GM19035 (cell line): ENCODE measurements around the gene RNASE13.

Experiments used
- ATAC-seq: cut with Tn5 transposase; IDR thresholded peaks from one replicate; pipeline ENCODE4 v1.9.1; 2021; ENCODE audit not compliant: unreplicated experiment

Gene RNASE13

GRCh38 chr14:21066882-21067502 lies 32.4 kb upstream of the RNASE13 start:
- ATAC-seq = no peak

- no peak for ATAC-seq
Observed at GRCh38 chr14:21063479-21063878, 28.9 kb upstream of the RNASE13 start.

GRCh38 chr14:21061347-21061668 lies 26.7 kb upstream of the RNASE13 start:
- no peak for ATAC-seq

GRCh38 chr14:21060614-21061346 lies 26.2 kb upstream of the RNASE13 start:
- no peak for ATAC-seq

- ATAC-seq = no peak
Observed at GRCh38 chr14:21059842-21060613, 25.4 kb upstream of the RNASE13 start.

- ATAC-seq = no peak
Observed at GRCh38 chr14:21058903-21059302, 24.3 kb upstream of the RNASE13 start.

GRCh38 chr14:21057803-21058675 lies 23.4 kb upstream of the RNASE13 start, which contains the start of gene RNASE8:
Gene RNASE8 (plus strand): TSS chr14:21057822. CDS start chr14:21057893, 71 bp downstream.
- no peak for ATAC-seq

GRCh38 chr14:21056520-21057163 lies 22.0 kb upstream of the RNASE13 start:
- no peak for ATAC-seq

GRCh38 chr14:21055432-21056117 lies 21.0 kb upstream of the RNASE13 start:
- ATAC-seq = no peak

GRCh38 chr14:21054768-21055145 lies 20.1 kb upstream of the RNASE13 start:
- ATAC-seq = no peak

GRCh38 chr14:21054123-21054767 lies 19.6 kb upstream of the RNASE13 start:
- ATAC-seq = no peak

GRCh38 chr14:21053184-21054122 lies 18.8 kb upstream of the RNASE13 start:
- ATAC-seq = no peak

- ATAC-seq = no peak
Observed at GRCh38 chr14:21050597-21050996, 16.0 kb upstream of the RNASE13 start.

GRCh38 chr14:21049271-21049673 lies 14.7 kb upstream of the RNASE13 start:
- ATAC-seq = no peak

- no peak for ATAC-seq
Observed at GRCh38 chr14:21048638-21049037, 14.0 kb upstream of the RNASE13 start.

GRCh38 chr14:21047378-21047781 lies 12.8 kb upstream of the RNASE13 start:
- ATAC-seq = no peak

GRCh38 chr14:21043974-21044618 lies 9.5 kb upstream of the RNASE13 start:
- ATAC-seq = no peak
